Measurements from ENCODE around the gene GLIS1. TPM values are rescaled to one million over a fixed set of nuclear protein-coding genes. Genes with fewer than 3 reads are reported as not detected.
A peak's percentile ranks its signal among the peaks of the same experiment; 100 is the strongest.

The GLIS1 gene
- total and polyA plus RNA-seq, 10 of the 15 experiments (the other 5 are each of a cell fraction or from before 2014, with no cell fraction given) = not detected

DNA sequence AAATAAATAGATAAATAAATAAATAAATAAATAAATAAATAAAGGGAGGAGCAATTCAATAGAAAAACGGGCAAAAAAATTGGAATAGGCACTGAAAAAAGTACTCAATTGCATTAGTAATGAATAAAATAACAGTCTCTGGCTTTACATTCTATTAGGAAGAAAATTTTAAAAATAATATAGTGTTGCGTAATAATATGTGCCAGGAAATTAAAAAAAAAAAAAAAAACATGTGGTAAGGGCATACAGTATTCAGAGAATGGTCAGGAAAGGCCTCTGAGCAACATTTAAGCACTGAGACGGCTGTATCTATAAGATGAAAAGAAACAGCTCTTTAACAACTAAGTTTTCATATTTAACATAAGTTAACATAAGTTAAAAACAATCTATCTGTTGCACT, 48.7 kb upstream of the GLIS1 start (continued):
- TF ChIP-seq NKRF (conservative IDR thresholded peaks at IDR 0.05) (no peak), LARP7 (IDR thresholded peaks at IDR 0.05) (no peak), EGR1 (IDR thresholded peaks at IDR 0.05; ENCODE audit: borderline replicate concordance in 1 of 2, low read depth in 2 of 2, low read length in 2 of 2) (no peak)
- TF ChIP-seq, protein P1, sequence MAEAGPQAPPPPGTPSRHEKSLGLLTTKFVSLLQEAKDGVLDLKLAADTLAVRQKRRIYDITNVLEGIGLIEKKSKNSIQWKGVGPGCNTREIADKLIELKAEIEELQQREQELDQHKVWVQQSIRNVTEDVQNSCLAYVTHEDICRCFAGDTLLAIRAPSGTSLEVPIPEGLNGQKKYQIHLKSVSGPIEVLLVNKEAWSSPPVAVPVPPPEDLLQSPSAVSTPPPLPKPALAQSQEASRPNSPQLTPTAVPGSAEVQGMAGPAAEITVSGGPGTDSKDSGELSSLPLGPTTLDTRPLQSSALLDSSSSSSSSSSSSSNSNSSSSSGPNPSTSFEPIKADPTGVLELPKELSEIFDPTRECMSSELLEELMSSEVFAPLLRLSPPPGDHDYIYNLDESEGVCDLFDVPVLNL (IDR thresholded peaks at IDR 0.05; ENCODE audit: low read depth, low read length) = no peak

GRCh38 chr1:53783056-53783455, 44.1 kb upstream of the GLIS1 start:
- Histone ChIP-seq H3K36me3 (ENCODE audit: control insufficient read depth in 2 of 2, insufficient read depth in 2 of 2, low read length in 1 of 2) (peaks cover 0 to 14% of the 10 kb centered on the region in 2 experiments; a peak in 3 of 4 replicates), H3K9me3 (replicated peaks; ENCODE audit: control insufficient read depth, insufficient read depth, low read length) (no peaks in the 10 kb centered on the region), H3K9ac (ENCODE audit: control insufficient read depth, insufficient read depth, low read length) (no peak overlapping the region), H3K79me2 (ENCODE audit: control insufficient read depth, insufficient read depth, low read length) (no peaks in the 10 kb centered on the region), H3K4me1 (ENCODE audit: control insufficient read depth, insufficient read depth, low read length) (no peaks in the 10 kb centered on the region), H3K27ac (ENCODE audit: control insufficient read depth, insufficient read depth) (no peak overlapping the region), H3K4me2 (ENCODE audit: control insufficient read depth, insufficient read depth) (no peak overlapping the region), H2AFZ (ENCODE audit: control insufficient read depth, low read depth, low read length) (no peak overlapping the region), H3K4me3 (no peak overlapping the region), H4K20me1 (ENCODE audit: control insufficient read depth, insufficient read depth) (no peaks in the 10 kb centered on the region), H3K27me3 (replicated peaks in 1 of 2; ENCODE audit: control insufficient read depth in 2 of 2, insufficient read depth in 2 of 2, low read length in 1 of 2) (no peaks in the 10 kb centered on the region)
- ATAC-seq (peak; percentile 54), DNase-seq (ENCODE audit: low read depth, low spot score) (no peak), FAIRE-seq (no peak)
- 8% methylated on average over 1 of the region's 1 CpG for WGBS (ENCODE audit: insufficient coverage, insufficient replicate concordance, low lambda C conversion rate, missing lambda C conversion rate)
- POLR2A ChIA-PET = no interaction called here
- RAD21 ChIA-PET (ENCODE audit: unreplicated experiment) = no interaction called here
- CTCF ChIA-PET = no interaction called here
- intact Hi-C loops (cut with micrococcal nuclease; ENCODE audit: unreplicated experiment) = no loop called here
- BruUV-seq (replicated peaks) = no TSS peak
- in situ Hi-C loops (cut with MboI) = no loop called here
- TF ChIP-seq CREB1 (IDR thresholded peaks at IDR 0.05; ENCODE audit: low read depth) (0 out of 2 replicates have a peak, but pooled peaks have one; percentile 38), DPF2 (IDR thresholded peaks at IDR 0.05) (no peak)
- SMC1A ChIA-PET (ENCODE audit: uncharacterized antibody, unreplicated experiment) = no interaction called here

Measured in GM12878 (cell line).